Activated CD4-positive, alpha-beta T cell treated with anti-CD3 and anti-CD28 coated beads, Interleukin-2, Interleukin-6, amounts not matched to agents 100 ng/mL and 50 ng/mL, durations not matched to agents 16 hours and 8 hours (primary cell): ENCODE measurements around the gene DCP1B.

Experiments
- DNase-seq: peaks from one replicate; pipeline ENCODE4 v3.0.0-alpha.2; 2020

The DCP1B gene

DNA sequence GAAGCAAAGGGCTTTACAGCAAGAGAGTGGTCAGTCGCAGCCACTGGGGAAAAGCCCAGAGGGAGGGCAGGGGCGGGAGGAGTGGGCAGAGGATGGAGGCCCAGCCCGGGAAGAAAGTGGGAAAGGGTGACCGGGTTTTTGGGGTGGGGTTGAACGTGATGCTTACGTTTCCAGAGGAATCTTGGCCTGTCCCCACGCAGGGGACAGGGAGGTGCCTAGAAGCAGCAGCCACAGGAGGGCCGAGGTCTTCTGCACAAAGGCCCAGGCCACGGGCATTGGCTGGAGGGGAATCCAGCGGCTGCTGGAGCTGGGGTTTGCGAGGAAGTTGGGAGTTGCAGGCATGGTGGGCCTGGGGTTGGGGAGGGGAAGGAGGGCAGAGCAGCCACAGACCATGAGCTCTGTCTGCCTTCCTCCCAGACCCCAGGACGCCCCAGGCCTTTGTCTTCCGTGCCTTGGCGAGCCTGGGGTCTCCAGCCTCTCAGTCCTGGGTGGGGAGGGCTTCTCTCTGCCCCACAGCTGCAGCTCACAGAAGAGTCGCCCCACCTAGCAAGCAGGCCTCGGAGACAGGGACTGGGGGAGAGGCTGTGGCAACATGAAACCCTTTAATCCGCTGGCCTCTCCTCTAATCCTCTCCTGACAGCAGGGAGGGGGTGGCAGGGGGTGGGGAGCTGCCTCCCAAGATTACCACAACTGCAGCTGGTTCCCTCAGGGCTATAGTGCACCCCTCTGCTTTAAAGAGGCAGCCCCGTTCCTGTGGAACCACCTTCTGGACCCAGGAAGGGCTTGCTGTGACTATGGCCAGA, 86.0 kb downstream of the DCP1B start, which contains the start of gene CACNA2D4:
Gene CACNA2D4, minus strand, starts transcription at position 572 of the 803 bp plus-strand sequence. Its CDS starts 179 bp downstream, at position 393.
- no peak for DNase-seq

DNA sequence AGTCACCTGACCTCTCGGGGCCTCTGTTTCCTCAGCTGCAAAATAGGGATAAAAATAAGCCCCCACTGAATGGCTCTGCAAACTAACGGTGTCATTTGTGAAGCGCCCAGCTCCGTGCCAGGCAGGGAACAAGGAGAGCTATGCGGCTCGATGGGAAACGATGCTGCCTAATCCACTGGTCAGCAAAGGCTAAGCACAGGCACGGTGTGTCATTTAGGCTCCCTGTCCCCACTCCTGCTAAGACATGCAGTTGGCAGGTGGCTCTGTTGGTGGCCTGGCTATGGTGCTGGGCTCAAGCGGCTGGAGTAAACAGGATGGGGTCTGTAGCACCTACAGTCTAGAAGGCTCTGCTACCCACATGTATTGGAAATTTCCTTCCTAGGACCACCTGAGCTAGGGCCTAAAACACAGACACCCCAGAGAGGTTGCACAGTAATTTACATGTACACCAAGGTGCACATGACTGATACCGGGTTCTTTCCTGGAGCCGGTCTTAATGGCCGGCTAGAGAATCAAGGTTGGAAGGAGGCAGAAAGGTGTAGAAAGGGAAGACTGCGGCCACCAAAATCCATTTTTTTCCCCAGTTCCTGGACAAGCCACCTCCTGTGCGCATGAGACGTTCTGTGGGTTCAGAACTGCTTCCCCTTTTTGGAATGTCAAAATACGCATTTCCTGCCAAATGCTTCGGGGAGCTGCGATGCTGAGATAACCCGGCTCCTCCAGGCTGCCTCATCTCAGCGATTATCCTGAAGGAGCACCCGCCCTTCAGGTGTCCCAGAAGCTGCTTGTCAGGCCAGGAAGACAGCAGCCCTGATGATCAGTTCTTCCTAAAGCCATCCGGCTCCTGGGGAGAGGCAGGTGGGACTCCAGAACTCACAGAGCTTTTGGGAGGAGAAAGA, 86.8 kb downstream of the DCP1B start:
- DNase-seq: no peak

DNA sequence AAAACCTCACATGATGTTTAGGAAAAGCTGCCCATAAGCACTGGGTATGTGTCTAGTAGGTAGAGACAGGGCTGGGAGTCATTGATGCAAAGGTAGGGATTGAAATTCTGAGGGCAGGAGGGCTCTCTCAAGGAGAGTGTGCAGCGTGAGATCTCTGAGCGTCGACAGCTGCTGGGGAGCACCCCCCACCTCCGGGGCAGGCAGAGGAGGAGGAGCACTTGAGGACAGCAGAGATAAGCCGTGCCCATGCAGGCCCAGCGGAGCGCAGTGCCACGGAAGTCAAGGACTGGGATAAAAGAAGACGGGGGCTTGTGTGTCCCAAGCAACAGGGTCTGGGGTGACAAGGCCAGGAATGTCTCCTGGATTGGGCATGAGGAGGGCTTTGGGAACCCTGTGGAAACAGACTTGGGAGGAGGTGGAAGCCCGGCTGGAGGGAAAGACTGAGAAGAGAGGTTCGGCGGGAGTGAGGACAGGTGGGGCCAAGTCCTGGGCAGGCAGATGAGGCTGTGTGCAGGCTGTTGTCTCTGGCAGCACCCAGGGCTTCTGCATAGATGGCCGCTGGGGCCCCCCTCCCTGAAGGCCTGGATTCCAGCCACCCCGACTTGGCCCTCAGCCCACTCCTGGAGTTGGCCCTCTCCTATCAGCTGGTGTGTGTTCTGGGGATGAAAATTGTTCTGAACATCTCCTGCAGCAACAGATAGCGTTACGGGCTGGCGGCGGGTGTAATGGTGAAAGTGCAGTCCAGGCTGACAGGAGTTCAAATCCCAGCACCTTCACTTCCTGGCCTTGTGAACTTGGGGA, 87.7 kb downstream of the DCP1B start:
- DNase-seq: no peak

DNA sequence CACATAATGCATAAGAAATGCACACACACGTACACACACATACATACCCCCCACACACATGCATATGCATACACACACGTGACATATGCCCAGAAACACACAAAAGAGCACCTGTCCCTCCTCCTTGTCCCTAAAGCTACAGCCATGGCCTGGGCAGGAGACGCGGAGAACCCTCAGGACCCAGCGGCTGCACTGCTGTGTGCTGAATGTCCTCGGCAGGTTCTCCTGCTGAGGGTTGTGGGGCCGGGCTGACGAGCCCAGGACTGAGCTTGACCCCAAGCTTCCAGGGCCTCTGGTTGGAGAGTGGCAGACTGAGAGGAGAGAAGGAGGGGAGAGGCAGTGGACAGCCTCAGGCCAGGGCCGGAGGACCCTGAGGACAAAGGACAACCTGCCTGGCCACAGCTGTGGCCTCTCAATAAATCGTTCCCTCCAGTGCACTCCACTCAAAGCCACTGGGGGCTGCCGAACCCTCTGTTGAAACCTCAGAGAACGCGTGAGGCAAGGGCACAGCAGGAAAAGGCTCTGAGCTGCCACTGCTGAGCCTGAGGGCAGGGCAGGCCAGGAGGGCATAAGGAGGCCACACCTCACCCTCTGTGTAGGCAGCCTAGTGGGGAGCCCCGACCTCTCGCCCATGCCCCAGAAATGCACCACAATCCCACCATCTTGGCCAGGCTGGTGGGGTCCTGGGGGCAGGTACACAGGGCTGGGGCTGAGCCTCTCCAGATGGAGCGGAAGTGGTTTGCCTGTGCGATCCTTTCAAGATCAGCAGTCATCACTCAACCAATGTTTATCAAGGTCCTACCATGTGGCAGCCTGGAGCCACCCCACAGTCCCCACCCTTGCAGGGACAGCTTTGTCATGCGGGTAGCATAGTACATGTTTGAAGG, 88.9 kb downstream of the DCP1B start:
- DNase-seq: peak; percentile 50

DNA sequence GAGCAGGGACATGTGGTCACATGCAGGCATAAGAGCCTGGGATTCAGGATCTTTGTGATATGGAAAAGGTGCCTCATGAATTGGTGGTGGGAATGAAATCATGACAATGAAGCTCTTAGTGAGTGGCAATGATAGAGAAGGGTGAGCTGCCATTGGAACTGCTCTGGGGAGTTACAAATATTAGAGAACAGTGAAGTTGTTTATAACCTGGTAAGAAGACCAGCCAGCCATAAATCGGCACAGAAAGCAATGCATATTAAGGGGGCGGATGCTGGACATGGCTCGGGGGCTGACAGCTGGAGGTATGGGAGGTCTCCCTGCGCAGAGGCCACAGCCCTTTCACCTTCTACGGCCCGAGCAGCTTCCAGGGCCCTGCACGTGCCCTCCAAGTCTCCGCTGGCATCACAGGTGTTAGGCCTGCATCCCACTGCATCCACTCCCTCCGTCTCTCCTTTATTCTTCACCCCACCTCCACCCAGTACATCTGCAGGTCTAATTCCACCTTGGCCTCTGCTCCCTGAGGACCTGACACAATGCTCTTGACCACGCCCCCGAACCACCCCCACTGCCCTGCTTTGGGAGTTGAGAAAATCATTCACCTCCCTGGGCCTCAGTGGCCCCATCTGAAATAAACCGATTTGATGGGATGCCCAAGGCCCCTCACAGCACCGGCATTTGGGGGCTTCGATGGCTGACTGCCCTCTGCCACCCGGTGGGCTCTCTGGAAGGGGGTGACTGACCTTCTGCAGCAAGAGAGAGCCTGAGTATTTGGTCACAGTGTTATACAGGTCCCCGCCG, 89.9 kb downstream of the DCP1B start:
- DNase-seq: no peak

DNA sequence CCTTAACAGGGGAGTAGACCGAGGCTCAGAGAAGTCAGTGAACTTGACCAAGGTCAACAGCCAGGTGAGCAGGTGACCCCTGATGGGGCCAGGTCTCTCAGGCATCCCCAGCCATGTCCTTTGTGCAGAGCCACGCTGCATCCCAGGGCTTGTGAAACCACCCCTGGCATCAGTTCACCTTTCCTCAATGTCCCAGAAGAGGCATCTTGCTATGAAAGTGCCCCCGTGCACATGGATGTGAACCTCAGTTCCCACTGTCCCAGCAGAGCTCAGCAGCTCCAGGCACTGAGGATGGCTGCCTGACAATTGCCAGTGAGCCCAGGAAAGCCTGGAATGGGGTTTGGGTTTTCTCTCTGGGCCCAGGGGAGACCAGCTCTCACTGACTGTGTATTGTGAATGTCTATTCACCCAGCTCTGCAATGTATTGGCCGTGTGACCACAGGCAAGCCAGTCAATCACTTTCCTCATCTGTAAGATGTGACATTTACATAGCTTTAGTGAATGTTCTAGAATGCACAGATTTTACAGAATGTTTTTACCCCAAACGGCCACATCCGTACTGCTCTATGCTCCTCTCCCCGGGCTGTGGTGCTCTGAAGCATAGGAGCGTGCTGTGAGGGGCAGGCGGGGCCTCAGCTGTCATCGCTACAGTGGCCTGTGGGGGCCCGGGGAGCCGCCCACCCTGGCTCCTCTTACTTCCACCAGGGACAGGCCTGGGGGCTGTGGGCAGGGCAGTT, 90.7 kb downstream of the DCP1B start:
- no peak for DNase-seq

DNA sequence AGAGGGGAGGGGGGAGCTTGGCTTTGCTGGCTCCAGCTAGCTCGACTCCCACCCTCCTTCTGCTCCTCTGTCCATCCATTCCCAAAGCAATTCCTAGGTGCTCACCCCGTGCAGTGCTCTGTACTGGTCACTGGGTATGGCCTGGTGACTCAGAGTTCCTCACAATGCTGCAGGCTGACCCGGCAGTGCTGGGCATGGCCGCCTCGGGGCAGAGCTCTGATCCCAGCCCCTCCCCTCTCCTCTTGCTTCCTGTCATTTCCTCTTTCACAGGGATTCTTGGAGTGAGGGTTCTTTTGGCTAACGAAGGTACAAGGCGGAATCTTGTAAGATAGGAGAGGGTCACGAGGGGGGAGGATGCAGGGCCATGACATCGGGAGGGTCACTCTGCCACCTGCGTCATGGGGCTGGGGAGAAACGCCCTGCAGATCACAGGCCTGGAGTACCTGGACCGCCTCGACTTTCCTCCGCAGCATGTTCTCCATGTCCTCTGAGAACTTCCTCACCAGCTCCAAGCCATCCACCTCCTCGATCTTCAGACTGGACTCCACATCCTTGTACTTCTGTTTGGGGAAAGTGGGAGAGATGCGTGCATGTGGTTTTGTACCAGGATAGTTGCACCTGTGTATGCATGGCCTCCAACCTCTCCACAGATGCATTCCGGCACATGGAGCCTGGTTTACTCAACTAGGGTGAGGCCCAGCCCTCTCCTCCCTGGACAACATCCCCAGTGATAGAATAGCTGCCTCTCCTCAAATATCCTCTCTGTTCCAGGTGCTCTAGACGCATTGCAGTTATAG, 91.5 kb downstream of the DCP1B start:
- no peak for DNase-seq

DNA sequence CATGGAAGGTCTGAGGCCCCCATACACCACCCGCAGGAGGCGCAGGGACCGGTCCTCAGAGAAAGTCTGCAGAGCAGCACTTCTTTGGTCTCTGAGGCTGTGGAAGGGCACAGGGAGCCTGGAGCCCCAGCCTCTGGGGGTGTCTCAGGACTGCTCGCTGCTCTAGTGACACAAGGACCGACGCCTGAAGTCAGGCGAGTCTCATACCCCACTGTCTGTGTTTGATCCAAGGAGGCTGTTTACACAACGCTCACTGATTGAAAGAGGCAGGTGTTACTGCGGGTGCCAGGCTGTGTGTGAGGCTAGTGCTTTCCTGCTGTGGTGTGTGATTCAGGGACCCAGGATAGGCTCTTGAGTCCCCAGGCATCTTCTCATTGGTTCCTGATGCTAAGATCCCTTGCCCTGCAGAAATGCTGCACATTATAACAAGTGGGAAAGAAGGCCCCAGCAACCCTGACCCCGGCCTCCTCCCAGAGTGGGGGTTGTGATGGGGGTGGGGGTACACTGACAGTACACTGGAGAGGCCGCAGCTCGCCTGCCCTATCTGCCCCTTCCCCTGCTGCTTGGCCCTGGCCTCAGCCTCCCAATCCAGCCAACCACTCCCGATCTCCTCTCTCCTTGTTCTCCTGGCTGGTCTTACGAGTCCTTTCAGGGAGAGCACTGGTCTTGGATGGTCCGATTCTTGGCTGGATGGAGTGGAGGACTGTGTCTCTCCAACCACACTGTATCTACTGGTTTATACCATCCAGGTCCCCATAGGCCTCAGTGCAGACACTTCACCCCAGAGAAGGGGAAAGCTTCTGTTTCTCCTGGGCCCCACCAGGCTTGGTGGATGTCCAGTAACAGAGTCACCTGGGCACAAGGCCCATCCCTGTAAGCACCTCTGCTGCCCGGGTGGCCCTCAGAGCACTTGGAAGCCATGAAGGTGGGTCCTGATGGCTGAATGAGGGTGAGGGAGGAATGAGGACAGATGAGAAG, 92.4 kb downstream of the DCP1B start:
- no peak for DNase-seq

DNA sequence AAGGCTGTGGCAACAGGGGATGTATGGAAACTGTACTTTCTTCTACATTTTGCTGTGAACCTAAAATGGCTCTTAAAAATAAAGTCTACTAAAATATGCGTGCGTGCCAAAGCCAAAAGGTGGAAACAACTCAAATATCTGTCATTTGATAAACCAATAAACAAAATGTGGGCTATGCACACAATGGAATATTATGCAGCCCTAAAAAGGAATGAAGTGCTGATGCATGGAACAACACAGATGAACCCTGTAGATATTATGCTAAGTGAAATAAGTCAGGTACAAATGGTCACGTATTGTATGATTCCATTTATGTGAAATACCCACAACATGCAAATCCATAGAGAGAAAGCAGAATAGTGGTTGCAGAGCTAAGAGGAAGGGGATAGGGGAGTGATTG, 93.8 kb downstream of the DCP1B start:
- no peak for DNase-seq

DNA sequence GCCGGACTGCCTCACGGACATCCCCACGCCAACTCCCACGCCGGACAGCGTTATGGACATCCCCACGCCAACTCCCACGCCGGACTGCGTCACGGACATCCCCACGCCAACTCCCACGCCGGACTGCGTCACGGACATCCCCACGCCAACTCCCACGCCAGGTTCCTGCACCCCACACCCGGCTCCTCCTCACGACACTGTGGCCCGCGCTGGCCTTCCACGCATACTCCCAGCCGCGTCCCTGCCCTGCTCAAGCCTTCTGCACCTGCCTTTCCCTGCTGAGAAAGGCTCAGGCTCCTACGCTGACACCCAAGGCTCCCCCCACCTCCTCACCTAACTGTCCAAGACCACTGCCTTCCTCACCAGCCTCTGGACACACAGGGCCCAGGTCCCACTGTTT, 95.5 kb downstream of the DCP1B start:
- DNase-seq: no peak

DNA sequence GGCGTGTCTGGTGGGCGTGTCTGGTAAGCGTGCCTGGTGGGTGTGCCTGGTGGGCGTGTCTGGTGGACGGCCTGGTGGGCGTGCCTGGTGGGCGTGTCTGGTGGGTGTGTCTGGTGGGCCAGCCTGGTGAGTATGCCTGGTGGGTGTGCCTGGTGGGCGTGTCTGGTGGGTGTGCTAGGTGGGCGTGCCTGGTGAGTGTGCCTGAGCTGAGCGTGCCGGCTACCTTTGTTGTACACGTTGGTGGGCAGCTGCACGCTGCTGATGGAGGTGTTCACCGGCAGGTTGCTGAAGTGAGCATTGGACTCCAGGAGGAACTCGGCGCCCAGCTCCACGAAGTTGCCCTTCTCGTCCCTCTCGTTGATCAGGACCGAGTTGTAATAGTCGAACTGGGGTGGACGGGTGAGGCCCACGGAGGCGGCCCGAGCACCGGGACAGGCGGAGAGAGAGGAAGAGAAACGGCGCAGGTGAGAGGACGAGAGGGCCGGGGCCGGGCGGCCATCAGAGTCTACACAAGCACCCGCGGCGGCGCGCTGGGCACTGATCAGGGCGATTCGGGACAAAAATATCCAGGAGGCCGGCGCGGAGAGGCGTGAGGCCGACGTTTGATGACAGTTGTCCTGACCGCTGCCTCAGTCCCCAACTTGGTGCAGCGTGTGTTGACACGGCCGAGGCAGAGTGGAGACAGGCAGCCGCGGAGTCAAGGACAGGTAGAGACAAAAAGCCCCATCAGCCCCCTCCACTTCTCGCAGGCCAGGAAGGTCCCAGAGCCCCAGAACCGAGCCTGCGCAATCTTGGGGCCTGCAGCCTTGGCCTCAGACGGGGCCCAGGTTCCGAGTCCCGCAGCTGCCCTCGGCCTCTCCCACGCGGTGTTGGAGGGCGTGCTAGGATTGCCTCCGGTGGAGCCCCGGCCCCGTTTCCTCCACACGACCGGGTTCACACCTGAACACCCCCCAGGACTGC, 96.3 kb downstream of the DCP1B start:
- peak; percentile 22 for DNase-seq

DNA sequence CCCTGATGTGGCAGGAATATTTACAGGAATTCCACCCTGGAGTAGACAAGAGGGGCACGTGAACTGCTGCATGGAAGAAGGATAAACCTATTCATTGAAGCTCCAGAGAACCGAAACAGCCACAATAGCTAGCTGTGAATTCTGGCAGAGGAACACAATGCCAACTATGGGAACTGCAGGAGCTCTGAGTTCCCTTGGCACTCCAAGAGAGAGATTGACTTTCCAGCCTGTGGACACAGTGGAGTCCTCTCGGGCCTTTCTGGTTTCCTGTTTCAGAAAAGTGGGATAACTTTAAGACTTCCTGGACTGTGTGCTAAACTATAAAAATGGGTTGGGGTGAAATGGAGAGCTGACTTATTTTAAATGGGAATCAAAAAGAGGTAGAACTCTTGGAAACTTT, 97.7 kb downstream of the DCP1B start:
- DNase-seq: no peak

DNA sequence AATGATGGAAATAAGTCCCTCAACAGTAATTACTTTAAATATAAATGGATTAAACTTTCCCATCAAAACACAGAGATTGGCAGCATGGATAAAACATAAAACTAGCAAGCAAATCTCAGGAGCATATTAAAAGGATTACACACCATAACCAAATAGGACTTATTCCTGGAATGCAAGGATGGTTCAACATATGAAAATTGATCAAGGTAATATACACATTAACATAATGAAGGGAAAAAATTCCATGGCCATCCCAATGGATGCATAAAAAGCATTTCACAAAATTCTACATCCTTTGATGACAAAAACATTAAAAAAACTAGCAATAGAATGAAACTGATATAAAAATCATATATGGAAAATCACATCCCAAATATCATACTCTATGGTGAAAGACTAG, 99.4 kb downstream of the DCP1B start:
- no peak for DNase-seq

DNA sequence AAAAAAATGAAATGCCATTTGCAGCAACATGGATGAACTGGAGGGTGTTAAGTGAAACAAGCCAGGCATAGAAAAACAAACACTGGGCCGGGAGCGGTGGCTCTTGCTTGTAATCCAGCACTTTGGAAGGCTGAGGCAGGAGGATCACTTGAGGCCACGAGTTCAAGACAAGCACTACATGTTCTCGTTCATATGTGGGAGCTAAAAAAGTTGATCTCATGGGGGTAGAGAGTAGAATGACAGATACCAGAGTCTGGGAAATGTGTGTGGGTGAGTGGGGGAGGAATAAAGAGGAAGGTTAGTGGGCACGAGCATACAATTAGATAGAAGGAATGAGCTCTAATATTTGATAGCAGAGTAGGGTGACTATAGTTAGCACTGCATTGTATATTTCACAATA, 107.3 kb downstream of the DCP1B start:
- DNase-seq: no peak
